ENCODE data around the gene AK6.
"Not testable (repeated sequence)": the region's sequence is repeated elsewhere in the genome, so short reads cannot be mapped to it uniquely, and the experiment has no call there.

Gene AK6

GRCh38 chr5:69369340-69370121 is at the start of gene AK6, which contains the start of the genes RAD17 and TAF9:
AK6 (minus strand) TSS chr5:69369520; CDS start chr5:69369490, 30 bp downstream.
RAD17 (plus strand) TSS chr5:69369818; CDS start chr5:69372209, 2,391 bp downstream.
TAF9 (minus strand) TSS chr5:69369520; CDS start chr5:69365737, 3,783 bp downstream.
- DNase-seq: peak; percentile 96

GRCh38 chr5:69418554-69418953 is 49.2 kb upstream of the AK6 start:
- DNase-seq: no peak

GRCh38 chr5:69416699-69417098 is 47.4 kb upstream of the AK6 start:
- no peak for DNase-seq

GRCh38 chr5:69416180-69416579 is 46.9 kb upstream of the AK6 start:
- DNase-seq: no peak

GRCh38 chr5:69415584-69415958 is 46.3 kb upstream of the AK6 start:
- peak; percentile 69 for DNase-seq

- DNase-seq: peak; percentile 95
These were observed 45.7 kb upstream of the AK6 start, which contains the start of gene MARVELD2 for GRCh38 chr5:69414885-69415583. MARVELD2 (plus strand) TSS chr5:69415116; CDS start chr5:69419386, 4,270 bp downstream.

GRCh38 chr5:69404659-69405330 is 35.5 kb upstream of the AK6 start:
- no peak for DNase-seq

GRCh38 chr5:69378376-69378775 is 9.1 kb upstream of the AK6 start:
- DNase-seq: no peak

- DNase-seq: no peak
These were observed 5.7 kb upstream of the AK6 start for GRCh38 chr5:69374911-69375446.

- DNase-seq: no peak
These were observed 3.1 kb upstream of the AK6 start for GRCh38 chr5:69372394-69372793.

GRCh38 chr5:69370335-69370734 is 1.0 kb upstream of the AK6 start:
- not testable (repeated sequence) for DNase-seq

- no peak for DNase-seq
These were observed 621 bp downstream of the AK6 start for GRCh38 chr5:69368458-69369339.

- no peak for DNase-seq
These were observed 1.5 kb downstream of the AK6 start for GRCh38 chr5:69367697-69368279.

- DNase-seq: no peak
These were observed 4.5 kb downstream of the AK6 start for GRCh38 chr5:69364850-69365249.

- DNase-seq: no peak
These were observed 4.9 kb downstream of the AK6 start for GRCh38 chr5:69364414-69364813.

GRCh38 chr5:69360442-69360841 is 8.9 kb downstream of the AK6 start:
- DNase-seq: no peak

GRCh38 chr5:69359699-69360098 is 9.6 kb downstream of the AK6 start:
- no peak for DNase-seq

GRCh38 chr5:69350664-69351063 is 18.7 kb downstream of the AK6 start:
- DNase-seq: no peak

GRCh38 chr5:69343083-69343482 is 26.2 kb downstream of the AK6 start:
- DNase-seq: no peak

GRCh38 chr5:69341520-69342161 is 27.7 kb downstream of the AK6 start:
- no peak for DNase-seq

GRCh38 chr5:69335341-69335935 is 33.9 kb downstream of the AK6 start:
- no peak for DNase-seq
